ENCODE data around the gene ERCC6. TPM values are rescaled to one million over a fixed set of nuclear protein-coding genes. Genes with fewer than 3 reads are reported as not detected.

The ERCC6 gene
- polyA plus RNA-seq, 2 donors, result 4.3 to 4.5 TPM

- Histone ChIP-seq H3K9me3 (ENCODE audit: control insufficient read depth in 2 of 2, insufficient read depth in 1 of 2, low read depth in 1 of 2, low read length in 1 of 2) (peaks cover 2% of the 10 kb centered on the region in 2 donors), H3K27ac (ENCODE audit: low read depth in 2 of 2, low read length in 1 of 2) (no peak overlapping the region), H3K4me1 (ENCODE audit: control insufficient read depth in 2 of 2, insufficient read depth in 2 of 2, low read length in 1 of 2) (peaks cover 0 to 2% of the 10 kb centered on the region in 2 donors), H3K27me3 (ENCODE audit: control insufficient read depth in 1 of 2, insufficient read depth in 2 of 2, low read length in 2 of 2) (no peaks in the 10 kb centered on the region), H3K4me3 (ENCODE audit: low read depth in 1 of 2, low read length in 2 of 2) (no peak overlapping the region), H3K36me3 (ENCODE audit: control insufficient read depth in 2 of 2, insufficient read depth in 2 of 2, low read length in 1 of 2) (no peaks in the 10 kb centered on the region)
- 44 to 47% methylated on average over 2 of the region's 2 CpGs for WGBS, 2 donors
These were observed 13.4 kb upstream of the ERCC6 start for GRCh38 chr10:49552277-49552676.

- 22 to 37% methylated on average over 3 to 4 of the region's 4 CpGs for WGBS, 2 donors
- Histone ChIP-seq H3K27me3 (ENCODE audit: control insufficient read depth in 1 of 2, insufficient read depth in 2 of 2, low read length in 2 of 2) (no peaks in the 10 kb centered on the region), H3K27ac (ENCODE audit: low read depth in 2 of 2, low read length in 1 of 2) (no peak overlapping the region), H3K4me1 (ENCODE audit: control insufficient read depth in 2 of 2, insufficient read depth in 2 of 2, low read length in 1 of 2) (peaks cover 0 to 2% of the 10 kb centered on the region in 2 donors), H3K36me3 (ENCODE audit: control insufficient read depth in 2 of 2, insufficient read depth in 2 of 2, low read length in 1 of 2) (no peaks in the 10 kb centered on the region), H3K9me3 (ENCODE audit: control insufficient read depth in 2 of 2, insufficient read depth in 1 of 2, low read depth in 1 of 2, low read length in 1 of 2) (peaks cover 2% of the 10 kb centered on the region in 2 donors), H3K4me3 (ENCODE audit: low read depth in 1 of 2, low read length in 2 of 2) (no peak overlapping the region)
These were observed 11.6 kb upstream of the ERCC6 start for GRCh38 chr10:49550563-49550962.

- 63 to 72% methylated on average over 1 of the region's 1 CpG for WGBS, 2 donors
These were observed 10.9 kb upstream of the ERCC6 start for GRCh38 chr10:49549640-49550346.

GRCh38 chr10:49543604-49544003, 4.7 kb upstream of the ERCC6 start:
- Histone ChIP-seq H3K9me3 (ENCODE audit: control insufficient read depth in 2 of 2, insufficient read depth in 1 of 2, low read depth in 1 of 2, low read length in 1 of 2) (no peaks in the 10 kb centered on the region), H3K27ac (ENCODE audit: low read depth in 2 of 2, low read length in 1 of 2) (no peak overlapping the region), H3K4me1 (ENCODE audit: control insufficient read depth in 2 of 2, insufficient read depth in 2 of 2, low read length in 1 of 2) (no peaks in the 10 kb centered on the region), H3K4me3 (ENCODE audit: low read depth in 1 of 2, low read length in 2 of 2) (no peak overlapping the region), H3K36me3 (ENCODE audit: control insufficient read depth in 2 of 2, insufficient read depth in 2 of 2, low read length in 1 of 2) (no peaks in the 10 kb centered on the region), H3K27me3 (ENCODE audit: control insufficient read depth in 1 of 2, insufficient read depth in 2 of 2, low read length in 2 of 2) (no peaks in the 10 kb centered on the region)
- 85 to 91% methylated on average over 3 of the region's 3 CpGs for WGBS, 2 donors

More at GRCh38 chr10:49549640-49550346, 10.9 kb upstream of the ERCC6 start:
- peaks cover 0 to 2% of the 10 kb centered on the region in 2 donors for H3K4me1 ChIP-seq (ENCODE audit: control insufficient read depth in 2 of 2, insufficient read depth in 2 of 2, low read length in 1 of 2)
- H3K27me3 ChIP-seq (ENCODE audit: control insufficient read depth in 1 of 2, insufficient read depth in 2 of 2, low read length in 2 of 2), result no peaks in the 10 kb centered on the region
- no peak overlapping the region for H3K4me3 ChIP-seq (ENCODE audit: low read depth in 1 of 2, low read length in 2 of 2)
- H3K9me3 ChIP-seq (ENCODE audit: control insufficient read depth in 2 of 2, insufficient read depth in 1 of 2, low read depth in 1 of 2, low read length in 1 of 2), result peaks cover 2% of the 10 kb centered on the region in 2 donors
- no peaks in the 10 kb centered on the region for H3K36me3 ChIP-seq (ENCODE audit: control insufficient read depth in 2 of 2, insufficient read depth in 2 of 2, low read length in 1 of 2)
- no peak overlapping the region for H3K27ac ChIP-seq (ENCODE audit: low read depth in 2 of 2, low read length in 1 of 2)

- 90 to 95% methylated on average over 4 of the region's 4 CpGs for WGBS, 2 donors
- H3K4me1 ChIP-seq (ENCODE audit: control insufficient read depth in 2 of 2, insufficient read depth in 2 of 2, low read length in 1 of 2), result peaks cover 0 to 3% of the 10 kb centered on the region in 2 donors
- no peaks in the 10 kb centered on the region for H3K36me3 ChIP-seq (ENCODE audit: control insufficient read depth in 2 of 2, insufficient read depth in 2 of 2, low read length in 1 of 2)
- H3K4me3 ChIP-seq (ENCODE audit: low read depth in 1 of 2, low read length in 2 of 2), result no peak overlapping the region
- no peaks in the 10 kb centered on the region for H3K27me3 ChIP-seq (ENCODE audit: control insufficient read depth in 1 of 2, insufficient read depth in 2 of 2, low read length in 2 of 2)
- H3K9me3 ChIP-seq (ENCODE audit: control insufficient read depth in 2 of 2, insufficient read depth in 1 of 2, low read depth in 1 of 2, low read length in 1 of 2), result no peaks in the 10 kb centered on the region
- no peak overlapping the region for H3K27ac ChIP-seq (ENCODE audit: low read depth in 2 of 2, low read length in 1 of 2)
These were observed 3.4 kb upstream of the ERCC6 start for GRCh38 chr10:49542353-49542752.

- no peaks in the 10 kb centered on the region for H3K9me3 ChIP-seq (ENCODE audit: control insufficient read depth in 2 of 2, insufficient read depth in 1 of 2, low read depth in 1 of 2, low read length in 1 of 2)
- H3K4me1 ChIP-seq (ENCODE audit: control insufficient read depth in 2 of 2, insufficient read depth in 2 of 2, low read length in 1 of 2), result peaks cover 0 to 3% of the 10 kb centered on the region in 2 donors
- no peaks in the 10 kb centered on the region for H3K27me3 ChIP-seq (ENCODE audit: control insufficient read depth in 1 of 2, insufficient read depth in 2 of 2, low read length in 2 of 2)
- no peak overlapping the region for H3K27ac ChIP-seq (ENCODE audit: low read depth in 2 of 2, low read length in 1 of 2)
- no peaks in the 10 kb centered on the region for H3K36me3 ChIP-seq (ENCODE audit: control insufficient read depth in 2 of 2, insufficient read depth in 2 of 2, low read length in 1 of 2)
- H3K4me3 ChIP-seq (ENCODE audit: low read depth in 1 of 2, low read length in 2 of 2), result no peak overlapping the region
- WGBS, 2 donors, result 68 to 69% methylated on average over 6 of the region's 6 CpGs
These were observed 2.8 kb upstream of the ERCC6 start for GRCh38 chr10:49541762-49542161.

- Histone ChIP-seq H3K27me3 (ENCODE audit: control insufficient read depth in 1 of 2, insufficient read depth in 2 of 2, low read length in 2 of 2) (no peaks in the 10 kb centered on the region), H3K4me1 (ENCODE audit: control insufficient read depth in 2 of 2, insufficient read depth in 2 of 2, low read length in 1 of 2) (peaks cover 0 to 3% of the 10 kb centered on the region in 2 donors), H3K4me3 (ENCODE audit: low read depth in 1 of 2, low read length in 2 of 2) (no peak overlapping the region), H3K9me3 (ENCODE audit: control insufficient read depth in 2 of 2, insufficient read depth in 1 of 2, low read depth in 1 of 2, low read length in 1 of 2) (no peaks in the 10 kb centered on the region), H3K36me3 (ENCODE audit: control insufficient read depth in 2 of 2, insufficient read depth in 2 of 2, low read length in 1 of 2) (no peaks in the 10 kb centered on the region), H3K27ac (ENCODE audit: low read depth in 2 of 2, low read length in 1 of 2) (no peak overlapping the region)
- WGBS, 2 donors, result 63% methylated on average over 20 of the region's 20 CpGs
These were observed 1.3 kb upstream of the ERCC6 start for GRCh38 chr10:49540056-49540797.

- WGBS, 2 donors, result 1% methylated on average over 26 of the region's 26 CpGs
- peak overlapping the region; percentile 64 to 76 for H3K4me3 ChIP-seq (ENCODE audit: low read depth in 1 of 2, low read length in 2 of 2)
- H3K27ac ChIP-seq (ENCODE audit: low read depth in 2 of 2, low read length in 1 of 2), result peak overlapping the region; percentile 38 to 78
- H3K4me1 ChIP-seq (ENCODE audit: control insufficient read depth in 2 of 2, insufficient read depth in 2 of 2, low read length in 1 of 2), result peaks cover 0 to 3% of the 10 kb centered on the region in 2 donors
- H3K27me3 ChIP-seq (ENCODE audit: control insufficient read depth in 1 of 2, insufficient read depth in 2 of 2, low read length in 2 of 2), result no peaks in the 10 kb centered on the region
- no peaks in the 10 kb centered on the region for H3K36me3 ChIP-seq (ENCODE audit: control insufficient read depth in 2 of 2, insufficient read depth in 2 of 2, low read length in 1 of 2)
- no peaks in the 10 kb centered on the region for H3K9me3 ChIP-seq (ENCODE audit: control insufficient read depth in 2 of 2, insufficient read depth in 1 of 2, low read depth in 1 of 2, low read length in 1 of 2)
These were observed 482 bp upstream of the ERCC6 start for GRCh38 chr10:49539320-49539885.

GRCh38 chr10:49534670-49535381, 4.1 kb downstream of the ERCC6 start:
- Histone ChIP-seq H3K4me1 (ENCODE audit: control insufficient read depth in 2 of 2, insufficient read depth in 2 of 2, low read length in 1 of 2) (peaks cover 0 to 3% of the 10 kb centered on the region in 2 donors), H3K27me3 (ENCODE audit: control insufficient read depth in 1 of 2, insufficient read depth in 2 of 2, low read length in 2 of 2) (no peaks in the 10 kb centered on the region), H3K9me3 (ENCODE audit: control insufficient read depth in 2 of 2, insufficient read depth in 1 of 2, low read depth in 1 of 2, low read length in 1 of 2) (no peaks in the 10 kb centered on the region), H3K4me3 (ENCODE audit: low read depth in 1 of 2, low read length in 2 of 2) (no peak overlapping the region), H3K36me3 (ENCODE audit: control insufficient read depth in 2 of 2, insufficient read depth in 2 of 2, low read length in 1 of 2) (peaks cover 4 to 10% of the 10 kb centered on the region in 2 donors), H3K27ac (ENCODE audit: low read depth in 2 of 2, low read length in 1 of 2) (peak overlapping the region in 1 of 2 donors; percentile 36)
- 72 to 79% methylated on average over 9 of the region's 9 CpGs for WGBS, 2 donors
